ENCODE measurements around the gene KCTD8.

KCTD8 gene

GRCh38 chr4:44448521-44449461, at the start of gene KCTD8 (continued):
- no peak for TF ChIP-seq PRDM6 (tag by site-specific recombination; IDR thresholded peaks at IDR 0.05)
- TF ChIP-seq ZNF335 (tag by site-specific recombination; conservative IDR thresholded peaks at IDR 0.05): peak; percentile 66
- TF ChIP-seq ZNF692 (tag by site-specific recombination; IDR thresholded peaks at IDR 0.05): 0 out of 2 replicates have a peak, but pooled peaks have one; percentile 27
- no peak for TF ChIP-seq ZNF311 (tag by site-specific recombination; IDR thresholded peaks at IDR 0.05; ENCODE audit: borderline replicate concordance)

GRCh38 chr4:44494810-44495701, 46.4 kb upstream of the KCTD8 start:
- no peaks in the 10 kb centered on the region for H3K9me3 ChIP-seq (ENCODE audit: control insufficient read depth, insufficient read depth, low read depth, low read length)
- TF ChIP-seq KLF16 (tag by site-specific recombination; IDR thresholded peaks at IDR 0.05): no peak
- no peak for TF ChIP-seq ZNF341 (tag by site-specific recombination; IDR thresholded peaks at IDR 0.05; ENCODE audit: low read depth)
- no peak for TF ChIP-seq ZNF776 (tag by site-specific recombination; IDR thresholded peaks at IDR 0.05; ENCODE audit: borderline replicate concordance)
- no peak for TF ChIP-seq ZNF701 (tag by site-specific recombination; IDR thresholded peaks at IDR 0.05)
- no peak for TF ChIP-seq ZFP37 (tag by site-specific recombination; IDR thresholded peaks at IDR 0.05)
- no peak for TF ChIP-seq BCL11B (tag by site-specific recombination; IDR thresholded peaks at IDR 0.05; ENCODE audit: low read depth)
- no peak for TF ChIP-seq ZNF521 (tag by site-specific recombination; IDR thresholded peaks at IDR 0.05)
- TF ChIP-seq ZNF664 (tag by site-specific recombination; IDR thresholded peaks at IDR 0.05): no peak
- no peak for TF ChIP-seq MEIS1 (CRISPR knock-in tag; IDR thresholded peaks at IDR 0.05; ENCODE audit: borderline replicate concordance)
- TF ChIP-seq ZNF658 (tag by site-specific recombination; IDR thresholded peaks at IDR 0.05): no peak
- no peak for TF ChIP-seq ZNF155 (tag by site-specific recombination; IDR thresholded peaks at IDR 0.05)
- no peak for TF ChIP-seq OVOL3 (tag by site-specific recombination; IDR thresholded peaks at IDR 0.05)
- H3K4me1 ChIP-seq (ENCODE audit: control insufficient read depth, insufficient read depth, low read length): no peaks in the 10 kb centered on the region
- ChIA-PET POLR2A (no interaction called here), CTCF (interaction anchor here (0.7 to 1.5 kb wide), 6 partner anchors 10 to 729 kb away, joined by 3 to 5 read pairs (median 3); partner anchors contain the start of gene KCTD8)
- no peaks in the 10 kb centered on the region for H3K36me3 ChIP-seq (ENCODE audit: control insufficient read depth in 2 of 2, insufficient read depth in 1 of 2, low read length in 2 of 2)
- no peak overlapping the region for H3K4me3 ChIP-seq (ENCODE audit: low read depth, low read length)
- H3K27ac ChIP-seq (ENCODE audit: extremely low read depth, low read depth, low read length): no peak overlapping the region

- Histone ChIP-seq H3K9me3 (ENCODE audit: control insufficient read depth, insufficient read depth, low read depth, low read length) (no peaks in the 10 kb centered on the region), H3K36me3 (ENCODE audit: control insufficient read depth in 2 of 2, insufficient read depth in 1 of 2, low read length in 2 of 2) (no peaks in the 10 kb centered on the region), H3K27ac (ENCODE audit: extremely low read depth, low read depth, low read length) (no peak overlapping the region), H3K4me3 (ENCODE audit: low read depth, low read length) (no peak overlapping the region), H3K4me1 (ENCODE audit: control insufficient read depth, insufficient read depth, low read length) (no peaks in the 10 kb centered on the region)
- CTCF ChIA-PET: interaction anchor here (0.5 to 1.5 kb wide), 10 partner anchors 9 to 728 kb away, joined by 3 to 5 read pairs (median 3); partner anchors contain the start of gene KCTD8
- POLR2A ChIA-PET: no interaction called here
- TF ChIP-seq PRDM2 (tag by site-specific recombination; IDR thresholded peaks at IDR 0.05; ENCODE audit: borderline replicate concordance): no peak
- no peak for TF ChIP-seq HIC1 (tag by site-specific recombination; IDR thresholded peaks at IDR 0.05)
- no peak for TF ChIP-seq ZNF660 (tag by site-specific recombination; IDR thresholded peaks at IDR 0.05)
Measured at GRCh38 chr4:44493924-44494323, 45.3 kb upstream of the KCTD8 start.

All from HEK293 (cell line).